Measurements from ENCODE around the gene CZIB.

DNA sequence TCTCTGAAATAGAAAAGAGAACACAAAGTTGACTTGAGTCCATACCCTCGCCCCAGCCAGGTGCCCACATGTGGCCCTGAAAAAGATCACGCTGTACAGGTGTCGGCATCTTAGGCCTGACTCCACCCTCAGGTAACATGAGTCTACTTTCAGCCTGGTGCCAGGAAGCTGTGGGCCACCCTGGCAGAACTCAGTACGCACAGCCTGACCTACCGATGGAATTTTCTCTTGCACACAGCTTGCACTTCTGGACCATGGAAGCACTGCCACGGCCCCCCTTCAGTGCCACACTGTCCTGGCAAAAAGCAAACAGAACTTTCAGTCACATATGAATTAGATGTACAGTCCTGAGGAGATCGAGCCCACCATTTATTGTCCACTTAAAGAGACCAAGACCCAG is 2.2 kb downstream of the CZIB start:
- TF ChIP-seq CTCF (IDR thresholded peaks at IDR 0.05) (no peak), EP300 (IDR thresholded peaks at IDR 0.05) (no peak), POLR2A (IDR thresholded peaks at IDR 0.05) (no peak)

Measured in tibial nerve (tissue), 4 donors.